Iris pigment epithelial cell (primary cell): Measurements from ENCODE around the gene ATOX1.
A peak's percentile ranks its signal among the peaks of the same experiment; 100 is the strongest.
"Not testable (repeated sequence)": the region's sequence is repeated elsewhere in the genome, so short reads cannot be mapped to it uniquely, and the experiment has no call there.

Experiments used
- DNase-seq: peaks from one replicate; pipeline ENCODE4 v3.0.0-alpha.2; 2011; ENCODE audit warnings: low read depth

Gene ATOX1

GRCh38 chr5:151733358-151734063 is 24.9 kb downstream of the ATOX1 start:
- peak; percentile 62 for DNase-seq

- no peak for DNase-seq
Observed at GRCh38 chr5:151730381-151730780, 28.1 kb downstream of the ATOX1 start.

- DNase-seq, result not testable (repeated sequence)
Observed at GRCh38 chr5:151729597-151729996, 28.8 kb downstream of the ATOX1 start.

GRCh38 chr5:151724360-151724759 is 34.1 kb downstream of the ATOX1 start:
- no peak for DNase-seq

GRCh38 chr5:151722546-151722945 is 35.9 kb downstream of the ATOX1 start:
- no peak for DNase-seq

- DNase-seq, result no peak
Observed at GRCh38 chr5:151721812-151722391, 36.5 kb downstream of the ATOX1 start.

GRCh38 chr5:151721087-151721646 is 37.3 kb downstream of the ATOX1 start:
- DNase-seq, result peak; percentile 53

- no peak for DNase-seq
Observed at GRCh38 chr5:151720215-151720614, 38.2 kb downstream of the ATOX1 start.

- DNase-seq, result peak; percentile 55
Observed at GRCh38 chr5:151719228-151720000, 39.0 kb downstream of the ATOX1 start.

GRCh38 chr5:151718646-151719045 is 39.8 kb downstream of the ATOX1 start:
- peak; percentile 71 for DNase-seq

GRCh38 chr5:151718153-151718552 is 40.3 kb downstream of the ATOX1 start:
- DNase-seq, result no peak

GRCh38 chr5:151717416-151717815 is 41.0 kb downstream of the ATOX1 start:
- DNase-seq, result no peak

GRCh38 chr5:151709109-151709735 is 49.2 kb downstream of the ATOX1 start:
- no peak for DNase-seq

- no peak for DNase-seq
Observed at GRCh38 chr5:151708126-151708525, 50.3 kb downstream of the ATOX1 start.

- no peak for DNase-seq
Observed at GRCh38 chr5:151707567-151707966, 50.9 kb downstream of the ATOX1 start.

- no peak for DNase-seq
Observed at GRCh38 chr5:151706906-151707305, 51.5 kb downstream of the ATOX1 start.

- DNase-seq, result no peak
Observed at GRCh38 chr5:151703780-151704179, 54.7 kb downstream of the ATOX1 start.

GRCh38 chr5:151703227-151703626 is 55.2 kb downstream of the ATOX1 start:
- DNase-seq, result no peak

- no peak for DNase-seq
Observed at GRCh38 chr5:151700820-151701219, 57.6 kb downstream of the ATOX1 start.

GRCh38 chr5:151700296-151700695 is 58.1 kb downstream of the ATOX1 start:
- DNase-seq, result no peak

- DNase-seq, result peak; percentile 98
Observed at GRCh38 chr5:151699071-151699901, 59.1 kb downstream of the ATOX1 start.
